IMR-90 (cell line): ENCODE measurements around the gene TCTA.

Experiments
- ELK1 ChIP-seq: fragments of 150-350 bp; IDR thresholded peaks from 2 replicates; pipeline ENCODE4 v1.6.1; 2016; ENCODE audit warnings: low read depth, mild to moderate bottlenecking, low read length, moderate library complexity, borderline replicate concordance
- TF ChIP-seq, protein P1 (sequence below): conservative IDR thresholded peaks from 2 replicates; pipeline ENCODE4 v1.5.1; 2012; ENCODE audit warnings: mild to moderate bottlenecking, low read depth, low read length, improper control_type of control experiment

- TF ChIP-seq, protein P1, sequence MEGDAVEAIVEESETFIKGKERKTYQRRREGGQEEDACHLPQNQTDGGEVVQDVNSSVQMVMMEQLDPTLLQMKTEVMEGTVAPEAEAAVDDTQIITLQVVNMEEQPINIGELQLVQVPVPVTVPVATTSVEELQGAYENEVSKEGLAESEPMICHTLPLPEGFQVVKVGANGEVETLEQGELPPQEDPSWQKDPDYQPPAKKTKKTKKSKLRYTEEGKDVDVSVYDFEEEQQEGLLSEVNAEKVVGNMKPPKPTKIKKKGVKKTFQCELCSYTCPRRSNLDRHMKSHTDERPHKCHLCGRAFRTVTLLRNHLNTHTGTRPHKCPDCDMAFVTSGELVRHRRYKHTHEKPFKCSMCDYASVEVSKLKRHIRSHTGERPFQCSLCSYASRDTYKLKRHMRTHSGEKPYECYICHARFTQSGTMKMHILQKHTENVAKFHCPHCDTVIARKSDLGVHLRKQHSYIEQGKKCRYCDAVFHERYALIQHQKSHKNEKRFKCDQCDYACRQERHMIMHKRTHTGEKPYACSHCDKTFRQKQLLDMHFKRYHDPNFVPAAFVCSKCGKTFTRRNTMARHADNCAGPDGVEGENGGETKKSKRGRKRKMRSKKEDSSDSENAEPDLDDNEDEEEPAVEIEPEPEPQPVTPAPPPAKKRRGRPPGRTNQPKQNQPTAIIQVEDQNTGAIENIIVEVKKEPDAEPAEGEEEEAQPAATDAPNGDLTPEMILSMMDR = no peak
- no peak for TF ChIP-seq ELK1
These were observed 12.6 kb downstream of the TCTA start for GRCh38 chr3:49424816-49425215.
